Choroid plexus epithelial cell (primary cell): Measurements from ENCODE around the gene WNT1.

Experiments
- DNase-seq: peaks from one replicate; pipeline ENCODE4 v3.0.0-alpha.2; 2010; ENCODE audit warnings: low read depth
- H3K4me3 ChIP-seq: 2 replicates; pipeline ENCODE4 v1.5.1; 2011; ENCODE audit warnings: low read depth, mild to moderate bottlenecking, control low read depth, low read length, moderate library complexity
- CTCF ChIP-seq: conservative IDR thresholded peaks from 2 replicates; pipeline ENCODE4 v1.5.1; 2011; ENCODE audit warnings: low read depth, mild to moderate bottlenecking, control low read depth, inconsistent platforms, low read length, moderate library complexity

WNT1 gene

GRCh38 chr12:49024543-49024942 is 46.4 kb downstream of the WNT1 start:
- H3K4me3 ChIP-seq, result no peak overlapping the region
- no peak for DNase-seq
- TF ChIP-seq CTCF, result no peak

- H3K4me3 ChIP-seq, result no peak overlapping the region
- TF ChIP-seq CTCF, result no peak
- no peak for DNase-seq
Observed at GRCh38 chr12:49025463-49025862, 47.3 kb downstream of the WNT1 start.

GRCh38 chr12:49026101-49026500 is 48.0 kb downstream of the WNT1 start:
- DNase-seq, result no peak
- no peak overlapping the region for H3K4me3 ChIP-seq
- TF ChIP-seq CTCF, result no peak

GRCh38 chr12:49026678-49027480 is 48.8 kb downstream of the WNT1 start:
- DNase-seq, result no peak
- no peak for TF ChIP-seq CTCF
- H3K4me3 ChIP-seq, result no peak overlapping the region

GRCh38 chr12:49027846-49028555 is 49.9 kb downstream of the WNT1 start:
- DNase-seq, result no peak
- no peak for TF ChIP-seq CTCF
- no peak overlapping the region for H3K4me3 ChIP-seq

- no peak for TF ChIP-seq CTCF
- no peak overlapping the region for H3K4me3 ChIP-seq
- DNase-seq, result no peak
Observed at GRCh38 chr12:49028666-49029275, 50.6 kb downstream of the WNT1 start.

GRCh38 chr12:49030119-49030518 is 52.0 kb downstream of the WNT1 start:
- DNase-seq, result no peak
- H3K4me3 ChIP-seq, result no peak overlapping the region
- TF ChIP-seq CTCF, result no peak
